SU-DHL-6 (cell line): ENCODE measurements around the gene FLT1.

Experiments used
- H2AFZ ChIP-seq: fragments of 200-600 bp; sonication (generic); 2 replicates; pipeline ENCODE4 v1.6.1; 2014; ENCODE audit warnings: low read depth, mild to moderate bottlenecking, moderate library complexity, mixed read lengths, antibody characterized with exemption, low read length; ENCODE audit not compliant: severe bottlenecking
- H3F3A ChIP-seq: fragments of 200-600 bp; shearing (Covaris generic); 2 replicates; pipeline ENCODE4 v1.6.0; 2016; ENCODE audit warnings: antibody characterized with exemption, mild to moderate bottlenecking; ENCODE audit not compliant: insufficient read depth
- H3K27ac ChIP-seq: fragments of 200-600 bp; sonication (generic); 2 replicates; pipeline ENCODE4 v1.5.1; 2016; ENCODE audit warnings: low read depth, mild to moderate bottlenecking, low read length, moderate library complexity, mixed read lengths
- H3K27me3 ChIP-seq: fragments of 200-600 bp; sonication (generic), shearing (Covaris generic); 2 replicates; pipeline ENCODE4 v1.6.0; 2014; ENCODE audit warnings: mild to moderate bottlenecking, low read length
- H3K36me3 ChIP-seq: fragments of 200-600 bp; sonication (generic); 2 replicates; pipeline ENCODE4 v1.6.1; 2014; ENCODE audit warnings: mild to moderate bottlenecking, low read length, mixed read lengths
- H3K4me2 ChIP-seq: fragments of 300-600, 200-600 bp; shearing (Covaris generic), sonication (generic); 2 replicates; pipeline ENCODE4 v1.6.0; 2014; ENCODE audit warnings: low read length, low read depth, mild to moderate bottlenecking; ENCODE audit not compliant: poor library complexity, severe bottlenecking
- H3K4me3 ChIP-seq: fragments of 200-600 bp; sonication (generic); 2 replicates; pipeline ENCODE4 v1.5.1; 2014; ENCODE audit warnings: antibody characterized with exemption, low read length, mild to moderate bottlenecking, mixed read lengths; ENCODE audit not compliant: insufficient read depth, poor library complexity, severe bottlenecking
- H3K79me2 ChIP-seq: fragments of 200-600 bp; sonication (generic); 2 replicates; pipeline ENCODE4 v1.6.1; 2014; ENCODE audit warnings: mild to moderate bottlenecking, low read length, moderate library complexity; ENCODE audit not compliant: insufficient read depth
- H3K9ac ChIP-seq: fragments of 200-600 bp; sonication (generic); 2 replicates; pipeline ENCODE4 v1.7.0; 2014; ENCODE audit warnings: mild to moderate bottlenecking, low read length
- H3K9me2 ChIP-seq: fragments of 200-600 bp; sonication (generic); replicated peaks from 2 replicates; pipeline ENCODE4 v1.6.1; 2014; ENCODE audit warnings: low read length; ENCODE audit not compliant: insufficient read depth
- H3K9me3 ChIP-seq: fragments of 200-600 bp; sonication (generic); 2 replicates; pipeline ENCODE4 v1.6.1; 2014; ENCODE audit warnings: low read length, mixed read lengths; ENCODE audit not compliant: insufficient read depth
- H4K20me1 ChIP-seq: fragments of 200-600 bp; sonication (generic); 2 replicates; pipeline ENCODE4 v1.6.1; 2014; ENCODE audit warnings: low read depth, mild to moderate bottlenecking, antibody characterized with exemption, low read length, moderate library complexity, mixed read lengths
- EZH2phosphoT487 ChIP-seq: fragments of 200-600 bp; sonication (generic), shearing (Covaris generic); conservative IDR thresholded peaks from 2 replicates; pipeline ENCODE4 v1.6.1; 2018; ENCODE audit warnings: mild to moderate bottlenecking, antibody characterized with exemption, low read length, moderate library complexity, mixed read lengths
- TF ChIP-seq, protein P1 (sequence below): fragments of 200-600 bp; sonication (generic); IDR thresholded peaks from one replicate; pipeline ENCODE4 v1.5.1; 2017; ENCODE audit warnings: antibody characterized with exemption, mild to moderate bottlenecking, low read length, moderate library complexity; ENCODE audit not compliant: insufficient read depth, poor library complexity, severe bottlenecking

Gene FLT1

GRCh38 chr13:28531845-28532387 is 37.0 kb upstream of the FLT1 start:
- Histone ChIP-seq H3K27ac (no peak overlapping the region), H3K4me3 (no peak overlapping the region), H3K9me3 (no peaks in the 10 kb centered on the region)

DNA sequence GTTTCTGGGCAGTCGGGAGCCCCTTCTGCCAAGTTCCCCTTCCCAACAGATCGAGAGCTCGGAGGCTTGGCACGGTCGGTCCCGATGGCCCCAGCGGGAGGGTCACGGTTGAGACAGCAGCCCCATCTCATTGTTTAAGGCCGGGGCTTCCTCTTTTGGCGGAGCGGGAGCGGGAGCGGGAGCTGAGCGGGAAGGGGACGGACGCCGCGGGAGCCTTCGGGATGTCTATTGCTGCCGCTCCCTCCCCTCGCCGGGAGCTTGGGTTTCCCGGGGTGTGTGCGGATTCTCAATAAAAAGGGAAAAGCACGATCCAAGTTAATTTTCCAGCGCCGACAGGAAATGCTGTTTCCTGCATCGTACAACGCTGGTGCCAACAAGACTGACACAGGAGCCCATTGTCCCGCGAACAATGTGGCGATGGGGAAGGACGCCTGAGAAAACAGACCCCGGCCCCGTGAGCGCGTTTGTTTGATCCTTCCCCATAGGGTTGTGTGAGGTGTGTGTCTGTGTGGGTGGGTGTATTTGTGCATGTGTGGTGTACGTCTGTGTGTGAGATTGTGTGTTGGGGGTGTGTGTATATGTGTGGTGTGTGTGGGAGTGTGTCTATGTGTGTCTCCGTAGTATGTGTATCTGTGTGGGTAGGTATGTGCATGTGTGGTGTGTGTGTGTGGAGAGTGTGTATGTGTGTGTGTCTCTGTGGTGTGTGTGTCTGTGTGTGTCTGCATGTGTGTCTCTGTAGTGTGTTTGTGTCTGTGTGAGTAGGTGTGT is 36.3 kb upstream of the FLT1 start:
- Histone ChIP-seq H3K36me3 (no peaks in the 10 kb centered on the region), H2AFZ (no peak overlapping the region), H3K9me3 (no peaks in the 10 kb centered on the region), H3K27me3 (no peaks in the 10 kb centered on the region), H3K4me3 (no peak overlapping the region), H4K20me1 (no peaks in the 10 kb centered on the region), H3F3A (no peaks in the 10 kb centered on the region), H3K79me2 (no peaks in the 10 kb centered on the region), H3K27ac (no peak overlapping the region), H3K9ac (no peak overlapping the region), H3K9me2 (no peaks in the 10 kb centered on the region), H3K4me2 (no peak overlapping the region)
- TF ChIP-seq EZH2phosphoT487: no peak
- TF ChIP-seq, protein P1, sequence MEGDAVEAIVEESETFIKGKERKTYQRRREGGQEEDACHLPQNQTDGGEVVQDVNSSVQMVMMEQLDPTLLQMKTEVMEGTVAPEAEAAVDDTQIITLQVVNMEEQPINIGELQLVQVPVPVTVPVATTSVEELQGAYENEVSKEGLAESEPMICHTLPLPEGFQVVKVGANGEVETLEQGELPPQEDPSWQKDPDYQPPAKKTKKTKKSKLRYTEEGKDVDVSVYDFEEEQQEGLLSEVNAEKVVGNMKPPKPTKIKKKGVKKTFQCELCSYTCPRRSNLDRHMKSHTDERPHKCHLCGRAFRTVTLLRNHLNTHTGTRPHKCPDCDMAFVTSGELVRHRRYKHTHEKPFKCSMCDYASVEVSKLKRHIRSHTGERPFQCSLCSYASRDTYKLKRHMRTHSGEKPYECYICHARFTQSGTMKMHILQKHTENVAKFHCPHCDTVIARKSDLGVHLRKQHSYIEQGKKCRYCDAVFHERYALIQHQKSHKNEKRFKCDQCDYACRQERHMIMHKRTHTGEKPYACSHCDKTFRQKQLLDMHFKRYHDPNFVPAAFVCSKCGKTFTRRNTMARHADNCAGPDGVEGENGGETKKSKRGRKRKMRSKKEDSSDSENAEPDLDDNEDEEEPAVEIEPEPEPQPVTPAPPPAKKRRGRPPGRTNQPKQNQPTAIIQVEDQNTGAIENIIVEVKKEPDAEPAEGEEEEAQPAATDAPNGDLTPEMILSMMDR: no peak

More at GRCh38 chr13:28531845-28532387, 37.0 kb upstream of the FLT1 start:
- no peak overlapping the region for H3K4me2 ChIP-seq
- H2AFZ ChIP-seq: no peak overlapping the region
- no peaks in the 10 kb centered on the region for H3K36me3 ChIP-seq
- H3K79me2 ChIP-seq: no peaks in the 10 kb centered on the region
- TF ChIP-seq, protein P1: no peak
- no peak for TF ChIP-seq EZH2phosphoT487
- no peaks in the 10 kb centered on the region for H3K27me3 ChIP-seq
- no peaks in the 10 kb centered on the region for H3F3A ChIP-seq
- no peaks in the 10 kb centered on the region for H3K9me2 ChIP-seq
- H3K9ac ChIP-seq: no peak overlapping the region
- no peaks in the 10 kb centered on the region for H4K20me1 ChIP-seq

- H3K79me2 ChIP-seq: no peaks in the 10 kb centered on the region
- no peak overlapping the region for H3K9ac ChIP-seq
- no peak overlapping the region for H2AFZ ChIP-seq
- no peak overlapping the region for H3K27ac ChIP-seq
- H3K4me2 ChIP-seq: no peak overlapping the region
- no peaks in the 10 kb centered on the region for H3K9me2 ChIP-seq
- no peaks in the 10 kb centered on the region for H3K9me3 ChIP-seq
- no peaks in the 10 kb centered on the region for H3K27me3 ChIP-seq
- H3F3A ChIP-seq: no peaks in the 10 kb centered on the region
- H3K36me3 ChIP-seq: no peaks in the 10 kb centered on the region
- no peaks in the 10 kb centered on the region for H4K20me1 ChIP-seq
- H3K4me3 ChIP-seq: no peak overlapping the region
- TF ChIP-seq EZH2phosphoT487: no peak
- TF ChIP-seq, protein P1: no peak
Measured at GRCh38 chr13:28530729-28531076, 35.8 kb upstream of the FLT1 start.
